Osteoblast (primary cell): Measurements from ENCODE around the gene FXYD6. TPM values are rescaled to one million over a fixed set of nuclear protein-coding genes. Genes with fewer than 3 reads are reported as not detected.

ENCODE experiments used
- DNase-seq: peaks from one replicate; pipeline ENCODE4 v3.0.0; 2011; ENCODE audit warnings: low spot score, mixed read lengths; ENCODE audit not compliant: insufficient read length; ENCODE audit errors: missing footprints
- H2AFZ ChIP-seq: 2 replicates; pipeline ENCODE4 v1.6.0; 2011; ENCODE audit warnings: mild to moderate bottlenecking, low read length
- H3K27ac ChIP-seq: 2 replicates; pipeline ENCODE4 v1.5.1; 2011; ENCODE audit warnings: mild to moderate bottlenecking, low read depth, low read length, moderate library complexity
- H3K27me3 ChIP-seq: 2 replicates; pipeline ENCODE4 v1.6.0; 2012; ENCODE audit warnings: mild to moderate bottlenecking, control low read depth, inconsistent platforms, low read length, moderate library complexity; ENCODE audit not compliant: insufficient read depth
- H3K36me3 ChIP-seq: 2 replicates; pipeline ENCODE4 v1.5.1; 2011; ENCODE audit warnings: mild to moderate bottlenecking, low read length, control low read depth, moderate library complexity; ENCODE audit not compliant: insufficient read depth
- H3K4me1 ChIP-seq: 2 replicates; pipeline ENCODE4 v1.5.1; 2011; ENCODE audit warnings: mild to moderate bottlenecking, low read length, control low read depth, moderate library complexity; ENCODE audit not compliant: insufficient read depth
- H3K4me2 ChIP-seq: 2 replicates; pipeline ENCODE4 v1.6.0; 2011; ENCODE audit warnings: mild to moderate bottlenecking, low read length; ENCODE audit not compliant: insufficient read depth
- H3K4me3 ChIP-seq: fragments of 200-600 bp; sonication (generic); 3 replicates; pipeline ENCODE4 v1.5.1; 2012; ENCODE audit warnings: mild to moderate bottlenecking, low read length, inconsistent platforms; ENCODE audit not compliant: insufficient read depth
- H3K79me2 ChIP-seq: 2 replicates; pipeline ENCODE4 v1.6.0; 2012; ENCODE audit warnings: mild to moderate bottlenecking, low read length, control low read depth, inconsistent platforms; ENCODE audit not compliant: insufficient read depth
- H3K9me3 ChIP-seq: 2 replicates; pipeline ENCODE4 v1.5.1; 2011; ENCODE audit warnings: low read depth, low read length, control low read depth
- H4K20me1 ChIP-seq: 2 replicates; pipeline ENCODE4 v1.6.0; 2012; ENCODE audit warnings: mild to moderate bottlenecking, low read length, control low read depth; ENCODE audit not compliant: insufficient read depth
- CTCF ChIP-seq: IDR thresholded peaks from 2 replicates; pipeline ENCODE4 v1.5.1; 2011; ENCODE audit warnings: mild to moderate bottlenecking, low read depth, low read length, moderate library complexity; ENCODE audit errors: extremely low read depth
- total RNA-seq: library from RNA; depleted of rRNA; stranded (reverse); fragments of >200 nt; gene quantifications from 2 replicates; pipeline ENCODE4 v1.2.3, GENCODE V29; 2012

Gene FXYD6
- total RNA-seq, 1 donor = not detected

GRCh38 chr11:117823294-117823945, 53.0 kb downstream of the FXYD6 start:
- no peaks in the 10 kb centered on the region for H3K36me3 ChIP-seq
- H3K27me3 ChIP-seq = peaks cover 14% of the 10 kb centered on the region
- peak; percentile 54 for DNase-seq
- TF ChIP-seq CTCF = no peak
- no peaks in the 10 kb centered on the region for H4K20me1 ChIP-seq
- no peak overlapping the region for H2AFZ ChIP-seq
- no peaks in the 10 kb centered on the region for H3K9me3 ChIP-seq
- H3K27ac ChIP-seq = no peak overlapping the region
- no peak overlapping the region for H3K4me3 ChIP-seq
- no peaks in the 10 kb centered on the region for H3K4me1 ChIP-seq
- no peaks in the 10 kb centered on the region for H3K79me2 ChIP-seq
- no peak overlapping the region for H3K4me2 ChIP-seq

GRCh38 chr11:117822074-117823033, 54.1 kb downstream of the FXYD6 start:
- Histone ChIP-seq H3K27ac (no peak overlapping the region), H3K4me1 (no peaks in the 10 kb centered on the region), H3K27me3 (peaks cover 14% of the 10 kb centered on the region), H4K20me1 (no peaks in the 10 kb centered on the region), H3K4me3 (no peak overlapping the region), H3K4me2 (no peak overlapping the region), H3K9me3 (no peaks in the 10 kb centered on the region), H3K79me2 (no peaks in the 10 kb centered on the region), H2AFZ (no peak overlapping the region), H3K36me3 (no peaks in the 10 kb centered on the region)
- peak; percentile 47 for TF ChIP-seq CTCF
- DNase-seq = peak; percentile 85

GRCh38 chr11:117821431-117821830, 55.0 kb downstream of the FXYD6 start:
- TF ChIP-seq CTCF = no peak
- H3K36me3 ChIP-seq = no peaks in the 10 kb centered on the region

GRCh38 chr11:117820516-117820915, 55.9 kb downstream of the FXYD6 start:
- no peak overlapping the region for H3K27ac ChIP-seq
- peaks cover 8% of the 10 kb centered on the region for H3K27me3 ChIP-seq
- DNase-seq = peak; percentile 63
- no peaks in the 10 kb centered on the region for H3K4me1 ChIP-seq
- H3K4me3 ChIP-seq = no peak overlapping the region
- no peak overlapping the region for H3K4me2 ChIP-seq
- no peaks in the 10 kb centered on the region for H4K20me1 ChIP-seq
- H3K9me3 ChIP-seq = no peaks in the 10 kb centered on the region
- TF ChIP-seq CTCF = no peak
- no peaks in the 10 kb centered on the region for H3K79me2 ChIP-seq
- H2AFZ ChIP-seq = no peak overlapping the region
- H3K36me3 ChIP-seq = no peaks in the 10 kb centered on the region

More at GRCh38 chr11:117821431-117821830, 55.0 kb downstream of the FXYD6 start:
- Histone ChIP-seq H3K27ac (no peak overlapping the region), H3K4me1 (no peaks in the 10 kb centered on the region), H3K4me3 (no peak overlapping the region), H3K27me3 (peaks cover 14% of the 10 kb centered on the region), H4K20me1 (no peaks in the 10 kb centered on the region), H3K9me3 (no peaks in the 10 kb centered on the region), H3K79me2 (no peaks in the 10 kb centered on the region), H2AFZ (no peak overlapping the region), H3K4me2 (no peak overlapping the region)
- peak; percentile 13 for DNase-seq
